ENCODE data around the gene SLC6A7.

SLC6A7 gene

DNA sequence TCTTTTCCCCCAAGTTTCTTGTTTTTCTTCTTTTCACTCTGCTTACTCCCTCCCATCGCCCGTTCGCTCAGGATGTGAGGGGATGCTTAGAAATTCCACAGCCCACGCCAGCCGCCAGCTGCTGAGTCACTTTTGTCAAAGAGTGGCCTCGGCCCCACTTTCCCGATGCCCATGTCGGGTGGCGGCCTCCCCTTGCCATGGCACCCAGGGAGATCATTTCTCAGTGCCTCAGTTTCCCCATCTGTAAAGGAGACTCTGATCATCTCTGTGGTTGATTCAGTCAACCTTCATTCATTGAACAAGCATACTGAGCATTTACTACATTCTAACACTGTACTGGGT lies 33.9 kb upstream of the SLC6A7 start:
- no peak for DNase-seq

DNA sequence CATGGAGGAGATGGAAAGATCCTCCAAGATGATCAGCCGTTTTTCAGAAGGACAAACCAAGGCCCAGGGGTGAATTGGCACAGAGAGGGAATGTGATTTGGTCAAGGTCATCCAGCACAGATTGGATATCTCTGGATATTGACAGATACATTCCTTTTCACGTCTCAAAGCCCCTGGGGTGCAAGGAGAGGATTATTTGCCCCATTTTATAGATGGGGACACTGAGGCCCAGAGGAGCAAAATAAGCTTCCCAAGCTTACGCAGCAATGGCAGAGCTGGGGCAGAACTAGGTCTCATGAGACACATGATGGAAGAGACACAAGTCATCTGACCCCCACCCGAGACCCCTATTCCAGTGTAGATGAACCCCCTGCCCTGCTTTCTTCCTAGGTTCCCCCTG lies 33.3 kb upstream of the SLC6A7 start:
- DNase-seq = no peak

DNA sequence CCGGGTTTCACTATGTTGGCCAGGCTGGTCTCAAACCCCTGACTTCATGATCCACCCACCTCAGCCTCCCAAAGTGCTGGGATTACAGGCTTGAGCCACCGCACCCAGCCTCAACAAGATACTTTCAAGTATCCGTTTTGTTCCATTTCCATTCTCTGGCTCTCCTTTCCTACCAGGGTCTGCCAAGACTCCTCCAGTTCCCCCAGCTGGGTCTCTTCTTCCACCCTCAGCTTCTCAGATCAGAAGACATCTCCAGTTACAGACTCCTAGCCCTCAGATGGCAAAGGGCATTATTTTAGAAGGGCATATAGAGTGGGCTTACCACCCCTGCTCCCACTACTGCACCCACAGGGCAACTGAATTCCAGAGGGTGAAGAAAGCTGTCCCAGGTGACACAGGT lies 32.7 kb upstream of the SLC6A7 start:
- no peak for DNase-seq

DNA sequence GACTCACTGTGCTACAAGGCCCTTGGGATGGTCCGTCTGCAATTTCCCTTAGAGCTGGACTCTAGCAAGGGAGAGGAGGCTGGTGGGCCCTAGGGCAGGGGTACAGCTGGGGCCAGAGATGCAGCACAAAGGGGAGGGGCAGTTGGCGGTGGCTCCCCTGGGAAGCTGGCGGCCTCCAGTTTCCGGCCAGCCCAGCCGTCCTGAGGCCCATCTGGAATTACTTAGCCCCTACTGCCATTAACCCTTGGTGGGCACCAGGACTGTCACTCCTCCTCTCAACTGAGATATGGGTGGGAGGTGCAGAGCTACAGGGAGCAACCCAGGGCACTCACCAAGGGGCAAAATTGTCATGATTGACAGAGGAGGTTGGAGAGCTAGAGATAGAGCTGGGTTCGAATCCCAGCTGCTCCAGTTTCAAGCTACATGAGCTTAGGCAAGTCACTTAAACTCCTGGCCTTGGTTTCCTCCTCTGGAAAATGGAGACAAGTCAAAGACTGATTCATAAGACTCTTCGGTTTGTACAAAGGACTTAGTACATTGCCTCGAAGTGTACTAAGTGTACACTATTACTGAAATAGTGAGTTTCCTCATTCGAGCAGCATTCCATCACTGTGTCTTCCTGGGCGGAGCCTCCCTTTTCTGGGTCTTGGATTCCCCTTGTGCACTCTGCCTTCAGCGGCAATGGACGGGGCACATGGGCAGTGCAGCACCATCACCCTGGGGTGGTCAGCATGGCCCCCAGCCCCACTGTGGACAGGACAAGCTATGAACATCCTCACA lies 31.5 kb upstream of the SLC6A7 start:
- DNase-seq = no peak

DNA sequence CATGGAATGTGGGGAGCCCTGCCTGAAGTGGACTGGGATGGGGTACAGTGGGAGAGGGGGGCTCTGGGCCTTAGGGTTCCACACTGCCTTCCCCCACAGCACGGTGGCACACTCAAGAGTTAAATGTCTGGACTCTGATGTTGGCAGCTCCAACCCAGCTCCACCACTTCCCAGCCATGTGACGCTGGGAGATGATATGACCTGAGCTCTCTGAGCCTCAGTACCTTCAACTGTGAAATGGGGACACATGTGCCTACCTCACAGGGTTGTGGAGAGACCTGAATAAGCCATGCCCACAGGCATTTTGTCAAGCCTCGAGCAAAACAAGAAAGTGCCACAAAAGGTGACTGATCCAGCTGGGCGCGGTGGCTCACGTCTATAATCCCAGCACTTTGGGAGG lies 30.8 kb upstream of the SLC6A7 start:
- no peak for DNase-seq

DNA sequence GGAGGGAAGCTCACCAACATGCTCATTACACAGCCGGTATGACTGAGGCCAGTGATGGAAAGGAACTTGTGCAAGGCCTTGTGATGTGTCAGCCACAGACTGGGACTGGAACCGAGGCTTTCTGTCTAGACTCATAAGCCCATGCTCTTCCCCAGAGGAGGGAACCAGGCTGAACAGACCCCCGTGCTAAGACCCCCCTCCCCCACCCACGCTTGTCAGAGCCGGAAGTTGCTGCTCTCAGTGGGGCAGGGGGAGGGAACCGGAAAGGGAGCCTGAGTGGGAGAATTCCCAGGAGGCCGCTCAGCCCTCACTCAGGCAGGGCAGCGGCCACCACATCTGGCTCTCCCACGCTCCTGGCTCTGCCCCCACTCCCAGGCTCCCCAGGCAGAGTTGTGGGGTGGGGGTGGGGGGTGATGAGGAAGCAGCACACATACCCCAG lies 30.1 kb upstream of the SLC6A7 start:
- no peak for DNase-seq

DNA sequence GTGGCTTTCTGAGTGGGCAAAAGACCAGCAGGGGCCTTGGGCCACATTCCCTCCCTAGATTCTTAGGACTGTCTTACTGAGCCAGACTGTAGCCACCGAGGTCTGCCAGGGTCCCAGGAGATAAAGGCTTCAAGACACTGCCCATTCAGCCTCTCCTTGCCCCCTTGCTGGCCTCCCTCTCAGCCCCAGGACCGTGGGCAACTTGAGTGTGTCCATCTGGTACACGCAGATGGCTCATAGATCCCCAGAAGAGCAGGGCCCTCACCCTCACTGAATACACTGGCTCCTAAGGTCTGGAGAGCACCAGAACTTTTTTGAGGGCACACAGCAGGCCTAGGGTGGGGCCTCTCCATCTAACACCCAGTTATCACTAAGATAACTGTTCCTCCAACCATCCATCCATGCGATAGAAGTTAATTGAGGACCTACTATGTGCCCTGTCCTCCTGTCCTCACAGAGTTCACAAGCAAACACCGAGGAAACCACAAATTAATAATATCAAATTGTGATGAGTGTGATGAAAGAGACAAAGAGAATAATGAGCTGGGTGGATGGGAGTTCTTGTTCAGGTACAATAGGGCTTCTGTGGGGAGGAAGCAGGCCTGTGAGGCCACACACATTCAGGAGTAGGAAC lies 29.3 kb upstream of the SLC6A7 start:
- no peak for DNase-seq

DNA sequence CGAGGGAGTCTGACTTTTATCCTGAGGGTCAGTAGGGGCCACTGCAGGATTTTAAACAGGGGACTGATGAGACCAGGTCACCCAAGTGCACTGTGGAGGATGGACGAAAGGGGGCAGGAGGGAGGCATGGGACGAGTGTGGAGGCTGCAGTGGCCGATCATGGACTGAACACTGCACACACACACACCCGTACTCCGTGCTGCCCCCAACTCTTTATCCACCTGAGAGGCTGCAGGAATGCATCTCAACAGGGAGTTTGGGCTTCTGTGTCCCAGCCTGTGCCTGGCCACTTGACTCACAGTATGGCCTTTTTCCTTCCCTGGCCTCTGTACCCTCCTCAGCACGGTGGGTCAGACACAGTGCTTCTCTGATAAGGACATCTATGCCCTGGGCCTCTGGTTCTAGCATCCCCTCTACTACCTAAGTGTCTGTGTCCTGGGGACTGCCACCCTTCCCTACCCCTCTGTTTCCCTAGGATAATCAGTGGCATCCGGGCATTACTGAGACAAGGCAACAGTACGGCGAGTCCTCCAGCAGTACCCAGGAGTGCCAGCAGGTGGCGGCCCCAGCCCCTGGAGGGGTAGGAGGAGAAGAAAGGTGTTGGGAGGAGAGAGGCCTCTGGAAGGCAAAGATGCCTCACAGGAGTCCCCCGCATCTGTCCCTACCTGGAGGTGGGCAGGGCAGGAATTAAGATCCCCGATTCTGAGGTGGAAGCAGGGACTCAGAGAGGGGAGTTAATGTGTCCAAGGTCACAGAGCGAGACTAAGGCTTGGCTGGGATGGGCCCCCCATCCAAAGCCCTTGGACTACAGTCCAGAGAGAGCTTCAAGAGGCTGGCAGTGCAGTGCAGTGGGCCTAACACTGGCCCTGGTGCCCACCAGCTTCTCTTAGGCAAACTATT lies 28.4 kb upstream of the SLC6A7 start:
- DNase-seq = peak; percentile 60

DNA sequence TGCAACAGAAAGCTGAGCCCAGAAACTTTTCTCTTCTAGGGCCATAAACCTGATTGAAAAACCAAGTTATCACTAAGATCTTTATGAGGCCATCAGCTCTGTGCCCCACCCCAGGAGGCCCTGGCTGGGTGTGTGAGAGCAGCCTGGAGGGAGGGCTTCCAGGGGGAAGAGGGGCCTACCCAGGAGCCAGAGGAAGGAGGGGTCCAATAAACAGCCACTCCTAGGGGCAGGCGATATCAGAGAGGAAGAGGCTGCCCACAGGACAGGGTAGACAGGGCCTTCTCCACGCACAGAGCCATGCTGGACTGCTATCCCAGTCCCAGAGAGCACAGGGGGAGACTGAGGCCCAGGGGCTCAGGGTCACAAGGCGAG lies 27.7 kb upstream of the SLC6A7 start:
- no peak for DNase-seq

DNA sequence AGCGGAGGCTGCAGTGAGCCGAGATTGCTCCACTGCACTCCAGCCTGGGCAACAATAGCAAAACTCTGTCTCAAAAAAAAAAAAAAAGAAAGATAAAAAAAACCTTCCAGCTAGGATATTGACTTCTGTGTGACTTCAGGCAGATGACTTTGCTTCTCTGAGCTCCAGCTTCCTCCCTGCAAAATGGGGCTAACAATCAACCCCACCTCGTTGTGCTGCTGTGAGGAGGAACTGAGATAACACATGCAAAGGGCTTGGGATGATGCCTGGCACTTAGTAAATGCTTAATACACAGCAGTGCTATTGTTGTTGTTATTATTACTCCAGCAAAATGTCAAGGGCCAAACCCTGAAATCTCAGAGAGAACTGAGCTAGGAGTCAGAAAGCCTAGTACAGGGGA lies 26.8 kb upstream of the SLC6A7 start:
- no peak for DNase-seq

DNA sequence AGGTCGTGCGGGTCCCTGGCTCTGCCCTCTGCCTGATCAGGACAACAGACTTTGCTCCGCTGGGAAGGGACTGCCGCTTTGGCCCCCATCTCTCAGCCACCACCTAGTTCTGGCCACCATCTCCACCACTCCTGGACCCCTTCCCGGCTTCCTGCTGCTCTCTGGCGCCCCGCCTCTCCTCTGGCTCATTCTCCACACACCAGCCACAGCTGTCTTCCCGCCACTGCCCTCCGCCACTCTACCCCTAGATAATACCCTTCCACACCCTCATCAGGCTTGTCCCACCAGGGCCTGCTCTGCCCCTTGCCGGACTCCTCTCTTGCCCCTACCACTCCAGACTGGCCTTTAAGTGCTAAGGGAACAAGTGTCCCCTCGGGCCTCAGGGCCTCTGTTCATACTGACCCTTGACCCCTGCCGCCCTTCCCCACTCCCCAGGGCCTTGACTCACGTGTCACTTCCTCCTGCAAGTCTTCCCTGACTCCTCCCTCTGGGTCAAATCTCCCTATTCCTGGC lies 26.3 kb upstream of the SLC6A7 start:
- DNase-seq = no peak

DNA sequence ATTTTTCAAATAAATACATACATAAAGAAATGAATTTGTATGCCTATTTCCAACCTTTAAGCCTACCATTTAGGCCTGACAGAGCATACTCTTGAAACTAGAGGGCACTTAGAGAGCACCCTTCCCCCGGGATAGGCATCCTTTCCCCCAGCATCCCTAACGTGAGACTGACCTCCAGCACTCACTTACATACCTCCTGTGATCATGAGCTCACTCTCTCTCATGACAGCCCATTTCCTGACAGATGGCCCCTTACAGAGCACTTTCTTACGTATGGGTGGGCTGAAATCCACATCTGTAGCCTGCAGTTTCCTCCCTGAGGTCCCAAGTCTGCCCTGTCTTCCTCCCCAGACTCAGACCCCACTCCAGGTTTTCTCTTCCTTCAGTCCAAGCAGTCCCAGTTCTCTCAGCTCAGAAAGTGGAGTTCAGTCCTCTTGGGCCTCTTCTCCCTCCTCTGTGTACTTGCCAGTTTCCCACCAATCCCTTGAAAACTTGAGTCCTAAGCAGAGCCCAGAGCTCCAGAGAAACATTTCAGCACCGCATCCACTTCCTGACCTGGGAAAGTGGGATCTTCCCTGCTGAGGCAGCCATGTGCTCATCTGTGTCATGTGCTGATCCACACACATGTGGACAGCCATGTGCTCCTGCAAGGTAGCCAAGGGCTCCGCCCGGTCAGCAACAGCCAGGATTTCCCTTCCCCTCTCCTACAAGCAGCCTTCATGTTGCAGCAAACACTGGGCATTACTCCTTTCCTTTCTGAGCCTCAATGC lies 25.5 kb upstream of the SLC6A7 start:
- no peak for DNase-seq

DNA sequence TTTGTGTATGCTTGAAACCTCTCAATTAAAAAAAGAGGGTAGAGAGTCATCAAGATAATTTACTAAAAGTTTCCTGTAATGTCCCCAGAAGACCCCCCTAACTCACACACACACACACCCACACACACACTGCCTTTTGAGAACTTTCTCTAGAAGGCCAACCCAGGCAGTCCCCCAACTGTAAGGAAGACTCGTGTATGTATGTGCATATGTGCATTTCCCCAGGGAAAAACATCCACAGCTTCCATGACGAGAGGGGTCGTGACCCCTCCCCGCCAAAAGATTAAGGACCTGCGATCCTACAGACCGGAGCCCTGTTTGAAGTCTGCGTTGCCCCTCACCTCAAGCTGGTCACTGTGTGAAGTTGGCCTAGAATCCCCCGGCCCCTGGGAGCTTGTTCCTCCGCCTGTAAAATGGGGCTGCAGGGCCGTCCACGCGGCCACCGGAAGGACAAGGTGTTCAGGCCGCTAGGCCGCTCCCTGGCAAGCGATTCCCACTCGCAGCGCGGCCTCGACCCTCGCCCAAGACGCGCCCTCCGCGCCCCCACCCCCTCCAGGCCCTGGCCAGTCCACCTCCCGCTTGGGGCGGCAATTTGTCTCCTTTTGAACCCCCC lies 23.7 kb upstream of the SLC6A7 start:
- no peak for DNase-seq

DNA sequence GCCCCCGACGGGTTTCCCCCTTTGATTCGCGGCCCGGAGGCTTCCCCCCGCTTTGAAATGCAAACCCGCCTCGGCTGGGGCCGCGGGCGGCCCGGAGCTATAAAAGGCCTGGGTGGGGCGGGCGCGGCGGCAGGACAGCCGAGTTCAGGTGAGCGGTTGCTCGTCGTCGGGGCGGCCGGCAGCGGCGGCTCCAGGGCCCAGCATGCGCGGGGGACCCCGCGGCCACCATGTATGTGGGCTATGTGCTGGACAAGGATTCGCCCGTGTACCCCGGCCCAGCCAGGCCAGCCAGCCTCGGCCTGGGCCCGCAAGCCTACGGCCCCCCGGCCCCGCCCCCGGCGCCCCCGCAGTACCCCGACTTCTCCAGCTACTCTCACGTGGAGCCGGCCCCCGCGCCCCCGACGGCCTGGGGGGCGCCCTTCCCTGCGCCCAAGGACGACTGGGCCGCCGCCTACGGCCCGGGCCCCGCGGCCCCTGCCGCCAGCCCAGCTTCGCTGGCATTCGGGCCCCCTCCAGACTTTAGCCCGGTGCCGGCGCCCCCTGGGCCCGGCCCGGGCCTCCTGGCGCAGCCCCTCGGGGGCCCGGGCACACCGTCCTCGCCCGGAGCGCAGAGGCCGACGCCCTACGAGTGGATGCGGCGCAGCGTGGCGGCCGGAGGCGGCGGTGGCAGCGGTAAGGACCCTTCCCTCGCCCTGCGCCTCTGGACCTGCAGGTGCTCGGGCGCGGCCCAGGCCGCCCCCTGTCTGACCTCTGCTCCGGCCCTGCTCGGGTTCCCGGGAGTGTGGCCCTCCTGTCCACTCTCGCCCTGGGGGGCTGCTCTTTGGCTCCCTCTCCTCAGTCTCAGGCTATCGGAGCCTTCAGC lies 23.0 kb upstream of the SLC6A7 start, which contains the start of gene CDX1:
CDX1 (plus strand) TSS at position 129 of the 862 bp plus-strand sequence; CDS start at position 228, 99 bp downstream.
- DNase-seq = no peak

DNA sequence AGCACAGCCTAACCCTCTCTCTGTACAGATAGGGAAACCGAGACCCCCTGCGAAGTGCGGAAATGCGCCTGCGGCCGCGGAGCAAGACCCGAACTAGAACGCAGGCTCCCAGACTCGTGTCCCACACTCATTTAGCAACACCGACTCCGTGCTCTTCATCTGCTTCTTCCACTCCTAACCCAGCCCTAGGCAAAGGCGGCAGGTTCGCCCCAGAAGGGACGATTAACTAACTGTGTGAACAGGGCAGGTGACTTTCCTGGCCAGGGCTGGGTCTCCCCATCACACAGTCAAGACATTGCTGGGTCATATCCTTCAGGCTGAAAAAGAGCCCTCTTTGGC lies 22.4 kb upstream of the SLC6A7 start:
- no peak for DNase-seq

DNA sequence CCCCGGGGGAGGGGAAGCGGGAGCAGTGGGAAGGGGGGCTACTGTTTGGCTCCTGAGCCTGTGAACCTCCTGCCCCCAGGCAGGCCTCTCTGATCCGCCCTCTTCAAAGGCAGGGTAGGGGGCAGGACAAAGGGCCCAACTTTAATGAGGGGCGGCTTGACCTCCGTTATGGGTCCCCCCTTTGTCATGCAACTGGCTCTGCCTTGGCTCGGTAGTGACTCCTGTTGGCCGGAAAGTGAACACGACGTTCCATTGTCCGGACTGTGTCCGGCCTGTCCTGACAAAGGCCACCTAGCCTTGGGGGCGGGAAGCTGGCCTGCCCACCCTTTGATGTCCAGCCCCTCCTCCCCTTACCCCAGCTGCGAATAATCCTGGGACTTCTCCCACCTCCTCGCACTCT lies 22.0 kb upstream of the SLC6A7 start:
- DNase-seq = no peak

DNA sequence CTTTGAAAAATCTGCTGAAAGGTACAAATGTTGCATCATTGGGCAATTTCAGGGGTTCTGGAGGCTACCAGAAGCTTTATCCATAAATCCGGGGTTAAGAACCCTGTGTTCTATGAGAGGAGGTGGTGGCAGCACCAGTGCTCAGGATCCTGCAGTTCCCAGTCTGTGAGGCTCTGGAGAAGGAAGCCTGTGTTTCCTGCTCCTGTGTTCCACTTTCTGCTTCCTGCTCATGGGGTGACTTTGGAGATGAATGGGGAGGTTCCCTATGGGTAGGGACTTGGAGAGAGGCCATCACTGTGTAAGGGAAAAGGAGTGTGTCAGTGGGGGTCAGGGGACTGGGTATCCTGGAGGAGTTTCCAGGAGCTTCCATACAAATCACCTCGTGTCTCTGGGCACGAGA lies 21.0 kb upstream of the SLC6A7 start:
- no peak for DNase-seq

DNA sequence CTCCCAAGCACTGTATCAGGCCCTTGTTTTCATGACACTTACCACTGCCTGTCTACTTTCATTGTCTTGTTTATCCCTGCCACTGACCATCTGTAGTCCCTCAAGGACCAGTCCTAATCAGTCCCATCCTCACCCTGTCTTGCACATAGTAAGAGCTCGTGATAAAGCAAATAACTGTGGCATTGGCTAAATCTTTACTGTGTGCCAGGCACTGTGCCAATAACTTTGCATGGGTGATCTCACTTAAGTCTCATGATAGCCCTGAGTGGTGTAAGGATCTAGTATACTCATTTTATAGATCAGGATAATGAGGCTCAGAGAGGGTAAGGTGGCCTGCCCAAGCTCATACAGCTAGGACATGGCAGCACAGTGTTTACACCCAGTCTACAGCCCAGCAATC lies 17.7 kb upstream of the SLC6A7 start:
- no peak for DNase-seq

DNA sequence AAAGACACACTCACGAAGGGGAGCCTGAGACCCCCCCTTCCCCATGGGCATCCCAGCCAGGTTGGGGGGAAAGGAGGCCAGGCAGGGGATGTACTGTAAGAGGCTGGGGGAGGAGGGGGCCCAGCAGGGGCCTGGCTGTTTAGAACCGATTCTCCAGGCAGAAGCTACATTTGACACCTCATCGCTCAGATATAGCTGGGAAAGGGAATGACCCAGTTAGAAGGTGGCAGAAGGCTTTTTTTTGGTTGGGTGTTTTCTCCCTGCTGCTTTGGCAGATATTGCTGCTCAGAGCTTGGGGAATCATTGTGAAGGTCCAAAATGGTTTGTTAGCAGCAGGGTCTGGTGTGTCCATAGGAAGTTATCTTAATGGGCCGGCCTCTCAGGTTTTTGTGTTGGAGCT lies 17.3 kb upstream of the SLC6A7 start:
- DNase-seq = no peak

DNA sequence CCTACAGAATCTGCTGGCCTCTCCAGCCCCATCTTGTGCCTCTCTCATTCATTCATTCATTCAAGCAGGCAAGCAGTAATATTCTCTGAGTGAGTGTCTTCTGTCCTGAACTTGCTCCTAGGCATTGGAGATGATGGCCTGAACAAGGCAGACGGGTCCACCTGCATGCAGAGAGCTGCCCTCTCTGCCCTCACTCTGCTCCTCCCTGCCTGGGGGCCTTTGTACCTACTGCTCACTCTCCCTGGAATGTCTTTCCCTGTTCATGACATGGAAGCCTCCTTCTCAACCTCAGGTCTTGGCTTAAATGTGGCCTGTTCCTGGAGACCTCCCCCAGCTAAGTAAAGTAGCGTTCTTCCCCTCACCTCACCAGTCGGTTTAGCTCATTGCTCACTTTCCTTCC lies 16.7 kb upstream of the SLC6A7 start:
- DNase-seq = no peak

DNA sequence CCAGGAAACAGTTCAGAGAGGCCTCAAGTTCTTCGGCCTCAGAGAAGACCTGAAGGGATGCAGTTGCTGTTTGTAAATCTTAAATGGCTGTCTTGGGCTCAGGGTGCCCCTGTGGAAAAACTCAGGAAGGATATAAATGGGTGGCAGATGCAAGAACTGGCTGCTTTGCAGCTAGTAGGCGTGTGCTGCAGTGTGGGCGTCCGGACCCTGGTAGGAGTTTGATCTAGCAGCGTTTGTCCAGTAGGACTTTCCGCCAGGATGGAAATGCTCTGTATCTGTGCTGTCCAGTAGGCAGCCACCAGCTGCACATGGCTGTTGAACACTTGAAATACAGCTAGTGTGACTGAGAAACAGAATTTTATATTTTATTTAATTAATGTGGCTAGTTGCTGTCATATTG lies 15.6 kb upstream of the SLC6A7 start:
- DNase-seq = no peak

Measured in T1000 (cell line).